ENCODE results near the gene ITPKC.

The ITPKC gene

DNA sequence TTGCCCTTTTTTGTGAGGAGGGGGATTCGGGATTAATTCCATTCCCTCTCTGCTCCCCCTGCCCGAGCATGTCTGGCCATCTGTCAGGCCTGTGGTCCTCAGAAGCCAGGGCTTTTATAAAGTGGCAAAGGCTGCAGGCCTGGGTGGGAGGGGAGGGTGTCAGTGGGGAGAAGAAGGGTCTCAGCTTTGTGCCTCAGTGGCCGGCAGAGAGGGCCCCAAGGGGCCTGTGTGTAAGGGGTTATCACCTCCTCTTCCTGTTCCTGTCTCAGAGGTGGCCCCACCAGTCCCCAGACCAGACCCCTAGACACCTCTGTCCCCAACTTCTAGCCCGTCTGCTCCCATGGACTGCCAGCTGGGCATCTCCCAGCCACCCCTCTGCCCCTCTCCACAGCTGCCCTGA lies 23.0 kb upstream of the ITPKC start:
- H3K4me1 Mint-ChIP-seq (ENCODE audit: low read depth in 2 of 2), result peaks cover 0 to 6% of the 10 kb centered on the region in 2 donors
- H3K36me3 Mint-ChIP-seq (ENCODE audit: insufficient read depth), result peaks cover 7% of the 10 kb centered on the region
- H3K27ac Mint-ChIP-seq, result peak overlapping the region; percentile 49 to 72
- no peak for ATAC-seq (replicated peaks)
- H3K27me3 Mint-ChIP-seq, result no peaks in the 10 kb centered on the region
- no peaks in the 10 kb centered on the region for H3K9me3 Mint-ChIP-seq
- H3K4me3 Mint-ChIP-seq, result no peak overlapping the region
- no peak for DNase-seq

DNA sequence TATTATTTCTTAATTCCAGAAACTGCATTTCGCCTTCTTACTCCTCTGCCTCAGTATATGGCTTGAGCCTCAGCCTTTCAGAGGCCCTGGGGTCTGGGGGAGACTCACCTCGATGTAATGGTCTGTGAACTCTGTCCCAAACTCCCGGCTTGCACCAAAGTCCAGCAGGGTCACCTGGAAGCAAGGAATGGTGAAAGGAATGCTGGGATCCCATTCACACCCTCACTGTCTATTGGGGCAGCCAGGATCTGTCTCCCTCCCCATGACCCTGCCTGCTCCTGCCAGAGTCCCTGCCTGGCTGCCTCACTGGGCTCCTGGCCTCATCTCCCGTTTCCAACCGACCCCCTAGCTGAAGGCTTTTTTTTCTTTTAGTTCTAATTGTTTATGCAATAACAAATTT lies 21.0 kb upstream of the ITPKC start:
- Mint-ChIP-seq H3K4me3 (no peak overlapping the region), H3K36me3 (ENCODE audit: insufficient read depth) (peaks cover 10% of the 10 kb centered on the region), H3K27me3 (no peaks in the 10 kb centered on the region), H3K4me1 (ENCODE audit: low read depth in 2 of 2) (peaks cover 0 to 3% of the 10 kb centered on the region in 2 donors), H3K27ac (no peak overlapping the region), H3K9me3 (no peaks in the 10 kb centered on the region)
- ATAC-seq (replicated peaks), result no peak
- DNase-seq, result no peak

DNA sequence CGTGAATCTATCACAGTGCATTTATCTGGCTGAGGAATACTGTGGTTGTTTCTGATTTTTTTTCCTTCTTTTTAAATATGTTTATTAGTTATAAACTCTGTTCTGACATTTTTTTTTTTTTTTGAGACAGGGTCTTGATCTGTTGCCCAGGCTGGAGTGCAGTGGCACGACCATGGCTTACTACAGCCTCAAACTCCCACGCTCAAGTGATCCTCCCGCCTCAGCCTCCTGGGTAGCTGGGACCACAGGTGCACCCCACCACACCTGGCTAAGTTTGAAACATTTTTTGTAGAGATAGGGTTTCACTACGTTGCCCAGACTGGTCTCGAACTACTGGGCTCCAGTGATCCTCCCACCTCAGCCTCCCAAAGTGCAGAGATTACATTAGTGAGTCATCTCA lies 19.9 kb upstream of the ITPKC start:
- H3K27ac Mint-ChIP-seq, result peak overlapping the region in 1 of 2 donors; percentile 41
- H3K36me3 Mint-ChIP-seq (ENCODE audit: insufficient read depth), result peaks cover 10% of the 10 kb centered on the region
- H3K4me1 Mint-ChIP-seq (ENCODE audit: low read depth in 2 of 2), result peaks cover 0 to 3% of the 10 kb centered on the region in 2 donors

DNA sequence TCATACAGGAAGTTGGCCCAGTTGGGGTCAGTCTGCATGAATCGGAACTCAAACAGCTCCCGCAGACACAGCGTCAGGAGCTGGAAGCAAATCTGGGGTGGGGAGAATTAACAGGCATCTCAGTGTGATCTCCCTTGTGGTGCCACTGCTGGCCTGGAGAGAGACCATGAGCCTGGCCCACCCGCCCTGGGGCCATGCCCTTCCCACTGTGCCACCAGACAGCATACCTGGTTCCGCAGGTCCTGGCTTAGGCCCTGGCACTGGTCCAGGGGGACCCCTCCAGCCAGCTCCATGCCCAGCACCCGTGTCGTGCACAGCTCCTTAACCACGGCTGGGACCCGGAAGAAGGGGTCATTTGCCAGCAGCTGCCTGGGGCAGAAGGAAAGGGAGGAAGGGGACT lies 16.8 kb upstream of the ITPKC start:
- Mint-ChIP-seq H3K27ac (no peak overlapping the region), H3K9me3 (no peaks in the 10 kb centered on the region), H3K4me3 (no peak overlapping the region)

More for the DNA sequence above, 19.9 kb upstream of the ITPKC start:
- Mint-ChIP-seq H3K27me3 (no peaks in the 10 kb centered on the region), H3K4me3 (no peak overlapping the region), H3K9me3 (no peaks in the 10 kb centered on the region)
- DNase-seq (no peak), ATAC-seq (replicated peaks) (no peak)

DNA sequence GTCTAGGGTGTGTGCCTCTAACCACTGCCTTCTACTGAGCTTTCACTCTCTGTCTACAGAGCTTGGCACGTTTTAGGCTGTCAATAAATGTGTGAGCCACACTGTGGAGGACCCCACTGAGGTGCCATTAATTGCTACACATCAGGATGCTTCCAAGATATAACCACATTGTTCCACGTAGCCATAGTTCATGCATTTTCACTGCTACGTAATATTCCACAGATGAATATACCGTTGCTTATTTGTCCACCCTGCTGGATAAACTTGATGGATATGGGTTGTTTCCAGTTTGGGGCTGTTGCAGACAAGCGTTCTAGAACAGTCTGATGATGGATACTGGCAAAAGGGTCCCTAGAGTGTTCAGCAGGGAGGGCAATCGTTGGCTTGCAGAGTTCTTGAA lies 15.2 kb upstream of the ITPKC start:
- no peak for DNase-seq
- no peak for ATAC-seq (replicated peaks)
- Mint-ChIP-seq H3K36me3 (ENCODE audit: insufficient read depth) (peaks cover 22% of the 10 kb centered on the region), H3K4me3 (no peak overlapping the region), H3K27ac (no peak overlapping the region), H3K9me3 (no peaks in the 10 kb centered on the region), H3K27me3 (no peaks in the 10 kb centered on the region), H3K4me1 (ENCODE audit: low read depth in 2 of 2) (peaks cover 0 to 3% of the 10 kb centered on the region in 2 donors)

More for the DNA sequence above, 16.8 kb upstream of the ITPKC start:
- ATAC-seq (replicated peaks) (no peak), DNase-seq (no peak)
- Mint-ChIP-seq H3K36me3 (ENCODE audit: insufficient read depth) (peaks cover 15% of the 10 kb centered on the region), H3K27me3 (no peaks in the 10 kb centered on the region), H3K4me1 (ENCODE audit: low read depth in 2 of 2) (peaks cover 0 to 3% of the 10 kb centered on the region in 2 donors)

DNA sequence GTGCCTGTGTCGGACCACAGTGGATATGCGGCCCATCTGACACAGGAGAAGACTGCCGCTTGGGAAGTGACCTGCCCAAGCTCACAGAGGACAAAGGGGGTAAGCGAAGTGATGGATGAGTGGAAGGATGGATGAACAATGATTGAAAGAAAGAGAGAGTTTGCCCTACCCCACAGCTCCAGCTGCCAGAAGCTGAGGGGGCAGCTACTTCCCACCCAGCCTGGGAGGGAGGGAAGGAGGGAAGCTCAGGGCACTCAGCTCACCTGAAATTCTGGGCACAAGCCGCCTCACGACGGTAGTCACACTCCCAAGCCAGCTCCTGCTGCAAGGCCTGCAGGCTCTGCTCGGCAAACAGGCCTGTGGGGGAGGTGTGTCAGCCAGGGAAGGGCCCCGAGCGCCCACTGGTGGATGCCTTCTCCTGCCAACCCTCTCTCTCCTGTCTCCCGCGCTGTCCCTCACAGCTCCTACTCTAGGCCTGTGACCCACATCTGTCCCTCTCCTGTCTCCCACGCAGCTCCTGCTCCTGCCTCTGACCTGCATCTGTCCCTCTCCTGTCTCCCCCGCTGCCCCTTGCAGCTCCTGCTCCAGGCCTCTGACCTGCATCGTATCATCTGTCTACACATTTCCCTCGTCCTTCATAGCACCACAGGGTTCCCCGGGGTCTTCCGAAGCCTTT lies 14.4 kb upstream of the ITPKC start:
- Mint-ChIP-seq H3K27me3 (no peaks in the 10 kb centered on the region), H3K4me3 (no peak overlapping the region), H3K4me1 (ENCODE audit: low read depth in 2 of 2) (peaks cover 0 to 3% of the 10 kb centered on the region in 2 donors), H3K27ac (peak overlapping the region in 1 of 2 donors; percentile 29), H3K9me3 (no peaks in the 10 kb centered on the region), H3K36me3 (ENCODE audit: insufficient read depth) (peaks cover 26% of the 10 kb centered on the region)
- DNase-seq (no peak), ATAC-seq (replicated peaks) (no peak)

DNA sequence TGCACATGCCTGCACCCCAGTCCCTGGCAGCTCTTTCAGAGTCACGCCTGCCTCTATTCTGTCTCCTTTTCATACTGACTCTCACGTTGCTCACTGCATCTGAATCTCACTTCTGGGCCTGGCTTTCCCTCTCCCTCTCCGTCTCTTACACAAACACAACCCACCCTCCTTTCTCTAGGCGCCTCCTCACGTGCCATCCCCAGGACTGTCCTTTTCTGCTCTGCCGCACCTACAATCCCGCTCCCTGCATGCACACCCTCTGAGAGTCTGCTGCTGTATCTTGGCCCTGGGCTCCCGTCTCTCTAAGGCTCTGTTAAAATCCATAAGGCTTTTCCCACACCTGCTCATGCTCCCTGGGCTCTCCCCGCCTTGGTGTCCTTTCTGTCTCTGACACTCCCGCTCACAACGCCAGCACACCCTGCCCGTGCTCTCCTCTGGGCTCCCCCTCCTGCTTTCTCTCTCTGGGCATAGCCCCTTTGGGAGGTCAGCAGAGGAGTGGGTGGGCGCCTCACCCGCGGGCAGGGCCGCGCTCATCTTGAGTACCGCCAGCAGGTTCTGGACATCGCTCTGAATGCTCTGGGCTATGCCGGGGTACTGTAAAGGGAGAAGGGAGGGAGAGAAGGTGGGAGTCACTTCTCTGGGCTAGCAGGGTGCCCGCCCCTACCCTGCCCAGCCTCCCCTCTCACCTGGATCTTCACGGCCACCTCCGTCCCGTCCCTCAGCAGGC lies 13.7 kb upstream of the ITPKC start:
- no peak for ATAC-seq (replicated peaks)
- H3K27me3 Mint-ChIP-seq, result no peaks in the 10 kb centered on the region
- no peak for DNase-seq
- peaks cover 0 to 3% of the 10 kb centered on the region in 2 donors for H3K4me1 Mint-ChIP-seq (ENCODE audit: low read depth in 2 of 2)
- H3K27ac Mint-ChIP-seq, result peak overlapping the region; percentile 29 to 49
- peaks cover 26% of the 10 kb centered on the region for H3K36me3 Mint-ChIP-seq (ENCODE audit: insufficient read depth)
- no peaks in the 10 kb centered on the region for H3K9me3 Mint-ChIP-seq
- no peak overlapping the region for H3K4me3 Mint-ChIP-seq

DNA sequence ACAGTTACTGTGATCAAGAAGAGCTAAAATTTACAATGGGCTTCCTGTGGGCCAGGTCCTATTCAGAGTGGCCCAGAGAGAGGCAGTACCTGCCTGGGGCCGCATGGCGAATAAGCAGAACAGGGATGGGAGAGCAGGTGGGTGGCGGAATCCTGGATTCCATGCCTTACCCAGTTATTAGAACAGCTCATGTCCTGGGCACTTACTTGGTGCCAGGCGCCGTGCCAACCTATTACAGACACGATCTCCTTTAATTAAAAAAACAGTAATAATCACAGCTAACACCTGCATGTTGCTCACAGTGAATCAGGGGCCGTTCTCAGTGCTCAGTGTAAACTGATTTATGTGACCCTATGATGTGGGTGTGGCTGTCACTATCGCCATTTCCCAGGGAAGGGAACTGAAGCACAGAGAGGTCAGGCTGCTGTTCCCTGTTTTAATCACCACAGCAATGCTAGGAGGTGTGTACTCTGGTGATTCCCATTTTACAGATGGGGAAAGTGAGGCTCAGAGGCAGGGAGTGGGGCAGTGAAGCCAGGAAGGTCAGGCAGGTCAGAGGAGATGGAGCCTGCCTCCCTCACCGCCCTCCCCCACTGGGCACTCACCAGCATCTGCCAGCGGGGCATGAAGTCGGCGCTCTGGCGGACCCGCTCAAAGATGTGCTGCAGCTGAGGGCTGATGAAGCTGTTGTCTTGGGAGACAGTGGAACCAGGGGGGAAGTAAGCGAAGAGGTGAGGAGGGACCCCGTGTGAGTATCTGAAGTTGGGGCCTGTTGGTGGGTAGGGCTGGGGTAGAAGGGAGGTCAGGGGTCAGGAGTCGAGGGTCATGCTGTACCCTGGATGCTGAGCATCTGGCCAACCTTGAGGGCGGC lies 12.2 kb upstream of the ITPKC start:
- peaks cover 39% of the 10 kb centered on the region for H3K36me3 Mint-ChIP-seq (ENCODE audit: insufficient read depth)
- DNase-seq, result no peak
- H3K4me3 Mint-ChIP-seq, result no peak overlapping the region
- no peaks in the 10 kb centered on the region for H3K9me3 Mint-ChIP-seq
- H3K27me3 Mint-ChIP-seq, result no peaks in the 10 kb centered on the region
- H3K4me1 Mint-ChIP-seq (ENCODE audit: low read depth in 2 of 2), result peaks cover 0 to 3% of the 10 kb centered on the region in 2 donors
- no peak for ATAC-seq (replicated peaks)
- no peak overlapping the region for H3K27ac Mint-ChIP-seq

DNA sequence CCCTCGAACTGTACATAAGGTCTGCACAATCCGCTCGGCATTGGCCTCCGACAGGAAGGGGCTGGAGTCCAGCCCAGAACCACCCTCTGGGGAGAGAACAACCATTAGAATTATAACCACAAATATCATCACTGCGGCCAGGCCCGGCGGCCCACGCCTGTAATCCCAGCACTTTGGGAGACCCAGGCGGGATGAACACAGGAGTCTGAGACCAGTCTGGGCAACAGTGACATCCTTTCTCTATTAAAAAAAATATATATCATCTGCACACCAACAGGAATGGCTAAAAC lies 11.6 kb upstream of the ITPKC start:
- Mint-ChIP-seq H3K4me3 (no peak overlapping the region), H3K27ac (no peak overlapping the region), H3K36me3 (ENCODE audit: insufficient read depth) (peaks cover 43% of the 10 kb centered on the region), H3K4me1 (ENCODE audit: low read depth in 2 of 2) (peaks cover 0 to 3% of the 10 kb centered on the region in 2 donors), H3K9me3 (no peaks in the 10 kb centered on the region), H3K27me3 (no peaks in the 10 kb centered on the region)
- DNase-seq (no peak), ATAC-seq (replicated peaks) (no peak)

DNA sequence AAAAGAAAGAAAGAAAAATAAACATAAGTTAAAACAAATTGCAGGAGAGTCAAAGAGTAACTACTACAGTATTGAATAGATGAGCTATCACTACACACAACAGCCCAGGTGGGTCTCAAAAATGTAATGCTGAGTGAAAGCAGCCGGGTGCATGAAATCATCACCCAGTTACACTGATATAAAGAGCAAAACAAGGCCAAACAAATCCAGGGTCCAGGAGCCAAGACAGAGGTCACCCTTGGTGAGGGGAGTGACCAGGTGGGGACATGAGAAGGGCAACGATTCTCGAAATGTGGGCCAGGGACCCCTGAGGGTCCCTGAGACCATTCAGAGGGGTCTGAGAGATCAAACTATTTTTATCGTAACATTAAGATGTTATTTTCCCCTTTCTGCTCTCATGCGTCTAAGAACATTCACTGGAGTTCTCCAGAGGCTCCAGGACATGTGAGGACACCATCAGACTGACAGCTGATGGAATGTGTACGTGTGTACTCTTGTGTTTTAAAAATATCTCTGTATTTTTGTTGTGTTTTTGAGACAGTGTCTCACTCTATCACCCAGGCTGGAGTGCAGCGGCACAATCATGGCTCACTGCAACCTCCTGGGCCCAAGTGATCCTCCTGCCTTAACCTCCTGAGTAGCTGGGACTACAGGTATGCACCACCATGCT lies 10.8 kb upstream of the ITPKC start:
- H3K9me3 Mint-ChIP-seq, result no peaks in the 10 kb centered on the region
- H3K4me1 Mint-ChIP-seq (ENCODE audit: low read depth in 2 of 2), result peaks cover 0 to 3% of the 10 kb centered on the region in 2 donors
- no peak for ATAC-seq (replicated peaks)
- H3K36me3 Mint-ChIP-seq (ENCODE audit: insufficient read depth), result peaks cover 50% of the 10 kb centered on the region
- H3K27ac Mint-ChIP-seq, result no peak overlapping the region
- H3K27me3 Mint-ChIP-seq, result no peaks in the 10 kb centered on the region
- H3K4me3 Mint-ChIP-seq, result no peak overlapping the region
- DNase-seq, result no peak

DNA sequence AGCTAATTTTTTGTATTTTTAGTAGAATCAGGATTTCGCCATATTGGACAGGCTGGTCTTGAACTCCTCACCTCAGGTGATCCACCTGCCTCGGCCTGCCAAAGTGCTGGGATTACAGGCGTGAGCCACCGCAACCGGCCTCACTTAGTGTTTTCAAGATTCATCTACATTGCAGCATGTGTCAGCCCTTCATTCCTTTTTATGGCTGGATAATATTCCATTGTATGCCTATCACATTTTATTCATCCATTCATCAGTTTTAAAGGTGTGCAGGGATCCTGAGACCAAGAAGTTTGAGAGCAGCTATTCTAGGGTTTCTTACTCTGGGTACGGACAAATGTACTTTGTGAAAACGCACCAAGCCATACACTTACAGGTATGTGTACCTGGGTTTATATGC lies 9.3 kb upstream of the ITPKC start:
- ATAC-seq (replicated peaks) (no peak), DNase-seq (no peak)
- peaks cover 3 to 6% of the 10 kb centered on the region in 2 donors for H3K4me1 Mint-ChIP-seq (ENCODE audit: low read depth in 2 of 2)
- H3K27me3 Mint-ChIP-seq, result no peaks in the 10 kb centered on the region
- H3K36me3 Mint-ChIP-seq (ENCODE audit: insufficient read depth), result peaks cover 57% of the 10 kb centered on the region
- H3K9me3 Mint-ChIP-seq, result no peaks in the 10 kb centered on the region
- H3K4me3 Mint-ChIP-seq, result no peak overlapping the region
- no peak overlapping the region for H3K27ac Mint-ChIP-seq

DNA sequence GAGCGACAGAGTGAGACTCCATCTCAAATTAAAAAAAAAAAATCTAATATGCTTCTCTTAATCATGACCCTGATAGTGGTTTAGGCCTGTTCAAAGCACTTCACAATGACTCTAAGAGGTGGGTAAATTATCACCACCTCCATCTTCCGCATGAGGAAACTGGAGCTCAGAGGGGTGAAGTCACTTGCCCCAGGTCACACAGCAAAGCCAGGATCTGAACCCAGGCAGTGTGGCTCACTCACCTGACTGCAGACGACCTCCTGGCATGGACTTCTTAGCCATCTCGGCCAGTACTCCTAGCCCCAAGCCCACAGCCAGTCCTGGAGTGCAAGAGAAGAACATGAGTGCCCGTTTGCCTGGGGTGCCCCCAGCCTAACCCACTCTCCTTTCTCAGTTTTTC lies 7.1 kb upstream of the ITPKC start:
- Mint-ChIP-seq H3K4me3 (no peak overlapping the region), H3K4me1 (ENCODE audit: low read depth in 2 of 2) (peaks cover 9 to 17% of the 10 kb centered on the region in 2 donors), H3K36me3 (ENCODE audit: insufficient read depth) (peaks cover 62% of the 10 kb centered on the region), H3K9me3 (no peaks in the 10 kb centered on the region), H3K27ac (peak overlapping the region in 1 of 2 donors; percentile 79), H3K27me3 (no peaks in the 10 kb centered on the region)
- no peak for DNase-seq
- no peak for ATAC-seq (replicated peaks)

DNA sequence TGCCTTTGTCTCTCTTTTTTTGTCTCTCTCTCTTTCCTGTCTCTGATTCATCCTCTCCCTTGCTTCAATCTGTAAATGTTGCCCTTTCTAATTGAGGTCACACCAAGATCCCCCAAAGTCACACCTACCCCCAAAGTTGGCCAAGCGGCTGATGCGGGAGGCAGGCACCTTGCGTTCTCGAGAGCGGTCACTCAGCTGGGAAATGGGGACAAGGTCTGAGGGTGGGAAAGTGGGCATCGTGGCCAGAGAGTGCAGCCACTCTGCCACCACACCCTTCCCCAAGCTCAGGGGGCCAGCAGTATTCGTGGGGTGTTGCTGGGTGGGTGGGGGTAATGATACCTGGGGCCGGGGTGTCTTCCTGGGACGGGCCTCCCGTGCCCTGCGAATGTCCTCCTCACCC lies 3.0 kb upstream of the ITPKC start:
- Mint-ChIP-seq H3K4me1 (ENCODE audit: low read depth in 2 of 2) (peaks cover 38 to 41% of the 10 kb centered on the region in 2 donors), H3K27me3 (no peaks in the 10 kb centered on the region), H3K36me3 (ENCODE audit: insufficient read depth) (peaks cover 63% of the 10 kb centered on the region), H3K9me3 (no peaks in the 10 kb centered on the region), H3K4me3 (peak overlapping the region; percentile 77 to 83), H3K27ac (peak overlapping the region; percentile 95 to 99)
- ATAC-seq (replicated peaks) (no peak), DNase-seq (no peak)

Data from effector memory CD8-positive, alpha-beta T cell (primary cell).